Body of pancreas (tissue), 4 donors: Measurements from ENCODE around the gene SLC16A6.
"Not testable (repeated sequence)": the region's sequence is repeated elsewhere in the genome, so short reads cannot be mapped to it uniquely, and the experiment has no call there.

ENCODE experiments used
- CTCF ChIP-seq, 7 experiments: fragments of 450-650 bp in 4 of 7; fragments of 200-600 bp in 3 of 7; sonication (generic) in 3 of 7; IDR thresholded peaks; one replicate each; pipeline ENCODE4 v1.5.1; 2016 to 2019; ENCODE audit warnings: antibody characterized with exemption in 7 of 7
- POLR2A ChIP-seq, 3 donors: fragments of 450-650 bp; IDR thresholded peaks; one replicate each; pipeline ENCODE4 v1.6.1; 2016; ENCODE audit warnings: antibody characterized with exemption in 3 of 3, mild to moderate bottlenecking in 2 of 3

- TF ChIP-seq CTCF, POLR2A (IDR thresholded peaks at IDR 0.05): not testable (repeated sequence)
These were observed 70.7 kb downstream of the SLC16A6 start for GRCh38 chr17:68220186-68220585.
